Stimulated activated CD4-positive, alpha-beta T cell treated with anti-CD3 and anti-CD28 coated beads, Interleukin-4, amount 100 ng/mL, for 48 hours (primary cell): ENCODE results near the gene GOLGA8N.

Experiments used
- DNase-seq, 2 donors: peaks; one replicate each; pipeline ENCODE4 v3.0.0-alpha.2; 2020; ENCODE audit warnings: low read depth in 2 of 2

GOLGA8N gene

DNA sequence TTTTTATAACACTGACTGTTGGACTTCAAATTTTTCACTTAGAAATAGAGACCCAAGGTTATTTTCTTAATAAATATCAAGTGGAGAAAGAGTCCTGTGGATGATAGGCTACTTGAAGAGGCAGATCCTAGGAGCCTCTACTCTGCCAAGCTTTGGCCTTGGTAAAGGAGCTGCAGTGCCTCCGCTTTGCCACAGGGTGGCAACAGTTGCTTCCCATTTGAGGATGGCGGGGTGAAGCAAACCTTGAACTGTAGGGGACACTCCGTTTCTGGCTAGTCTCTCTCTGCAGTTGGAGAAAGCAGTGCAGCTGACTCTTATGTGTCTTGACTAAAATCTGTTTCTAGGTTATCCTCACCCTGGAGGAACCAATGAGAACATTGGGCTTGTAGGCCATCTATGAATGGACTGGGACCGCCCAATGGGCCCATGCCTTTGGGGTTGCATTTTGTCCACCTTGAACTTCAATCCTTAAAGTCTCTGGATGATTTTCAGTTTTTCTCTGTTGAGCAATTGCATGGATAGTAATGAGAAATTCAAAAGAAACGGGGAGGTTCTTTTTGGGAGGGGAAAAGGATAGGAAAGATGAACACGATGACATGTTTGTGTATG lies 58.1 kb downstream of the GOLGA8N start:
- DNase-seq: peak; percentile 13 to 24

DNA sequence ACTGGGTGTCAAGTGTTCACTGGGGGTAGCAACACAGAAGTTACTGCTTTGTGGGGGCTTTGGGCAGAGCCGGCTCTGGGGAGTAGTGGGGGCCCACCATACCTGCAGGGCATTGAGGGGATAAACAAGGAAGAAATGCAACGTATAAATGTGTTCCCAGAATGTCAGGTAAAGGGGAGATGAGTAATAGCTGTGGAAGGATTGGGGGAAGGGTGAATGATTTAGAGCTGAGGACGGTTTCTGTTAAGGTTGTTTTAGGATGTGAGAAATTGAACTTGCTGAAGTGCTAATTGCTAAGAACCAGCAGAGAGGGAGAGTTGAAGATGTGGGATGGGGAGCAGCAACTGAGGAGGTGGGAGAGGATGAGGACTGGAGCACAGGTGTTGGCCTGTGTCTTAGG lies 58.9 kb downstream of the GOLGA8N start:
- no peak for DNase-seq

DNA sequence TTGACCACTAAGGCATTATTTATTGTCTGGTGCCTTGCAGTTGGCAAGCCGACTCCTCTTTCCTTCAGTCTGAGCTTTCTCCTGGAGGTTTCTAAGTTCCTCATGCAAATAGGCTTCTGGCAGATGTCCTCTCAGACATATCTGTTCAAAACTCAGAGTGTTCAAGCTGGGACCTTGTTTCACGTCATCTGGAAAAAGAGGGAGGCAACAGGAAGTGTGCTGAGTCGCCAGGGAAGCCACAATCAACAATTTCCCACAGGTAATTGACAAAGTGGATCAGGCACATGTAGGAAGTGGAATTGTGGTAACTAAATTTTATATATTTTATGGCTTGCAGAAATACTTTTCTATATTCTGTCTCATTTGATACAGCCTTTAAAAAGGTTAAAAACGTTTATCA lies 62.8 kb downstream of the GOLGA8N start:
- DNase-seq: no peak

DNA sequence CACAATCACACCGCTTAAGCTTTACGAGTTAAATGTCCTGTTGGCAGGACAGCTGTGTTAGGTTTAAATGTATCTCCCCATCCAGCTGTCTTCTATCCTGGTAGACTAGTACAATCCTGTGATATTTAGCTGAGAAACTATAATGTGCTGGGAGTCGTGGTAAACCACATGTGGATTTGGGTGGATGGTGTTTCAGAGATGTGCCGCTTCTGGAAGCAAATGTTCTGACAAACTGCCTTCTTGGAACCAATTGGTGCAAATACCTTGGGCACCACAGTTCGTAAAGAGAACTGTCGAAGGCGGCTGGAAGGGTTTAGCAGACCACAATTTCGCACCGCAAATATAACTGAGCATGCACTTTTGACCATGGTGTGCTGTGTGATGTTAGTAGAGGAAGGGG lies 63.2 kb downstream of the GOLGA8N start:
- DNase-seq: no peak
